ENCODE data around the gene RALGAPA1. TPM values are rescaled to one million over a fixed set of nuclear protein-coding genes. Genes with fewer than 3 reads are reported as not detected.

RALGAPA1 gene
- total and polyA plus RNA-seq, 2 of the 13 experiments (the other 11 are each of a cell fraction or from before 2014, with no cell fraction given), result 65.0 to 89.2 TPM

GRCh38 chr14:35492569-35493014, 316.5 kb downstream of the RALGAPA1 start (continued):
- TF ChIP-seq KIAA2018 (CRISPR knock-in tag; IDR thresholded peaks at IDR 0.05; ENCODE audit: borderline replicate concordance) (no peak), ZNF772 (CRISPR knock-in tag; IDR thresholded peaks at IDR 0.05) (no peak), NCOR1 (IDR thresholded peaks at IDR 0.05; ENCODE audit: borderline replicate concordance, low read length) (no peak; the same call in 1 of the 2 replicates), ZNF839 (CRISPR knock-in tag; IDR thresholded peaks at IDR 0.05; ENCODE audit: borderline replicate concordance) (no peak), MTA3 (CRISPR knock-in tag; IDR thresholded peaks at IDR 0.05) (no peak), RCOR2 (CRISPR knock-in tag; IDR thresholded peaks at IDR 0.05) (no peak), ZNF44 (CRISPR knock-in tag; IDR thresholded peaks at IDR 0.05) (peak; percentile 49; the same call in 1 of the 2 replicates), SOX13 (IDR thresholded peaks at IDR 0.05) (0 out of 2 replicates have a peak, but pooled peaks have one; percentile 27), SOX13 (CRISPR knock-in tag; conservative IDR thresholded peaks at IDR 0.05 in 1 of 2, IDR thresholded peaks at IDR 0.05 in 1 of 2) (peak in 1 of 2 experiments; percentile 90; a peak in 2 of 4 replicates), SUZ12 (IDR thresholded peaks at IDR 0.05; ENCODE audit: low read depth, low read length) (no peak), NBN (conservative IDR thresholded peaks at IDR 0.05) (no peak), HDAC2 (CRISPR knock-in tag; IDR thresholded peaks at IDR 0.05) (peak; percentile 59; the same call in 1 of the 2 replicates), TIGD3 (CRISPR knock-in tag; IDR thresholded peaks at IDR 0.05; ENCODE audit: borderline replicate concordance) (no peak), GATA4 (IDR thresholded peaks at IDR 0.05; ENCODE audit: borderline replicate concordance, low read depth) (no peak), HDAC1 (CRISPR knock-in tag; IDR thresholded peaks at IDR 0.05) (peak; percentile 12; the same call in 1 of the 2 replicates), NCOA1 (CRISPR knock-in tag; IDR thresholded peaks at IDR 0.05) (no peak), TEAD3 (CRISPR knock-in tag; optimal IDR thresholded peaks at IDR 0.05; ENCODE audit: borderline replicate concordance) (peak; percentile 85), ZMYM4 (CRISPR knock-in tag; IDR thresholded peaks at IDR 0.05) (peak; percentile 44; the same call in 1 of the 2 replicates), SIX1 (CRISPR knock-in tag; IDR thresholded peaks at IDR 0.05; ENCODE audit: borderline replicate concordance) (peak; percentile 26; the same call in 1 of the 2 replicates), PCBP1 (IDR thresholded peaks at IDR 0.05; ENCODE audit: borderline replicate concordance, low read depth, low read length) (no peak), SRSF9 (IDR thresholded peaks at IDR 0.05; ENCODE audit: borderline replicate concordance, insufficient read depth, low read depth, low read length, poor library complexity, severe bottlenecking) (no peak)
- TF ChIP-seq, protein P1, sequence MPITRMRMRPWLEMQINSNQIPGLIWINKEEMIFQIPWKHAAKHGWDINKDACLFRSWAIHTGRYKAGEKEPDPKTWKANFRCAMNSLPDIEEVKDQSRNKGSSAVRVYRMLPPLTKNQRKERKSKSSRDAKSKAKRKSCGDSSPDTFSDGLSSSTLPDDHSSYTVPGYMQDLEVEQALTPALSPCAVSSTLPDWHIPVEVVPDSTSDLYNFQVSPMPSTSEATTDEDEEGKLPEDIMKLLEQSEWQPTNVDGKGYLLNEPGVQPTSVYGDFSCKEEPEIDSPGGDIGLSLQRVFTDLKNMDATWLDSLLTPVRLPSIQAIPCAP (CRISPR knock-in tag; IDR thresholded peaks at IDR 0.05; ENCODE audit: low read depth), result no peak
